ENCODE measurements around the gene B4GALT1. TPM values are rescaled to one million over a fixed set of nuclear protein-coding genes. Genes with fewer than 3 reads are reported as not detected.

The B4GALT1 gene
- total and polyA plus RNA-seq, 12 donors, result 14.8 to 117 (median 42.6) TPM

GRCh38 chr9:33182519-33182918, 15.4 kb upstream of the B4GALT1 start:
- 79 to 84% methylated on average over 2 of the region's 2 CpGs for WGBS, 2 donors
- H3K9me3 ChIP-seq, result peaks cover 0 to 4% (median 0%) of the 10 kb centered on the region in 11 donors
- DNase-seq, result no peak
- no peaks in the 10 kb centered on the region for H3K36me3 ChIP-seq
- no peaks in the 10 kb centered on the region for H3K27me3 ChIP-seq
- peak in 1 of 8 donors; percentile 36 for ATAC-seq
- no peak overlapping the region for H3K4me3 ChIP-seq
- peaks cover 16 to 40% (median 27%) of the 10 kb centered on the region in 9 donors for H3K4me1 ChIP-seq
- TF ChIP-seq CTCF (IDR thresholded peaks at IDR 0.05), result no peak
- intact Hi-C loops (cut with DNase I), result no loop called here
- peak overlapping the region in 1 of 10 donors; percentile 79 for H3K27ac ChIP-seq

GRCh38 chr9:33180526-33181184, 13.5 kb upstream of the B4GALT1 start:
- no peaks in the 10 kb centered on the region for H3K36me3 ChIP-seq
- peak overlapping the region in 6 of 10 donors; percentile 20 to 79 (median 68) for H3K27ac ChIP-seq
- peaks cover 0 to 23% (median 10%) of the 10 kb centered on the region in 9 donors for H3K4me1 ChIP-seq
- 61 to 66% methylated on average over 8 of the region's 8 CpGs for WGBS, 2 donors
- intact Hi-C loops (cut with DNase I), result no loop called here
- DNase-seq (no peak), ATAC-seq (peak in 7 of 8 donors; percentile 38 to 80 (median 54))
- no peaks in the 10 kb centered on the region for H3K27me3 ChIP-seq
- peaks cover 0 to 4% (median 0%) of the 10 kb centered on the region in 11 donors for H3K9me3 ChIP-seq
- H3K4me3 ChIP-seq, result no peak overlapping the region
- TF ChIP-seq CTCF (IDR thresholded peaks at IDR 0.05), result no peak

- no peak overlapping the region for H3K4me3 ChIP-seq
- DNase-seq, result no peak
- no peaks in the 10 kb centered on the region for H3K36me3 ChIP-seq
- ATAC-seq, result peak in 2 of 8 donors; percentile 43 to 56
- H3K27me3 ChIP-seq, result no peaks in the 10 kb centered on the region
- peak in 3 of 9 donors; percentile 20 to 37 (median 26) for TF ChIP-seq CTCF (IDR thresholded peaks at IDR 0.05)
- H3K4me1 ChIP-seq, result peaks cover 0 to 20% (median 5%) of the 10 kb centered on the region in 9 donors
- intact Hi-C loops (cut with DNase I), result loop anchor here in 3 of 10 donors (10.0 kb wide), 2 partner anchors 46 to 74 kb away; no protein-coding TSS in a partner anchor
- 94 to 95% methylated on average over 3 of the region's 3 CpGs for WGBS, 2 donors
- peaks cover 0 to 4% (median 0%) of the 10 kb centered on the region in 11 donors for H3K9me3 ChIP-seq
- H3K27ac ChIP-seq, result peak overlapping the region in 1 of 10 donors; percentile 9
Observed at GRCh38 chr9:33178972-33179697, 12.0 kb upstream of the B4GALT1 start.

- ATAC-seq, result no peak
- Histone ChIP-seq H3K27ac (no peak overlapping the region), H3K9me3 (peaks cover 0 to 4% (median 0%) of the 10 kb centered on the region in 11 donors), H3K4me3 (no peak overlapping the region), H3K36me3 (no peaks in the 10 kb centered on the region), H3K27me3 (no peaks in the 10 kb centered on the region), H3K4me1 (peaks cover 0 to 26% (median 8%) of the 10 kb centered on the region in 9 donors)
- intact Hi-C loops (cut with DNase I), result loop anchor here in 3 of 10 donors (10.0 kb wide), 2 partner anchors 47 to 73 kb away; no protein-coding TSS in a partner anchor
- no peak for DNase-seq
- TF ChIP-seq CTCF (IDR thresholded peaks at IDR 0.05), result no peak
Observed at GRCh38 chr9:33177639-33178038, 10.5 kb upstream of the B4GALT1 start.

Data from heart right ventricle (tissue), 16 donors.